ENCODE results near the gene ZDHHC8. TPM values are rescaled to one million over a fixed set of nuclear protein-coding genes. Genes with fewer than 3 reads are reported as not detected.

Gene ZDHHC8
- total RNA-seq, 1 experiment from 2014 or later, result 89.3 TPM

DNA sequence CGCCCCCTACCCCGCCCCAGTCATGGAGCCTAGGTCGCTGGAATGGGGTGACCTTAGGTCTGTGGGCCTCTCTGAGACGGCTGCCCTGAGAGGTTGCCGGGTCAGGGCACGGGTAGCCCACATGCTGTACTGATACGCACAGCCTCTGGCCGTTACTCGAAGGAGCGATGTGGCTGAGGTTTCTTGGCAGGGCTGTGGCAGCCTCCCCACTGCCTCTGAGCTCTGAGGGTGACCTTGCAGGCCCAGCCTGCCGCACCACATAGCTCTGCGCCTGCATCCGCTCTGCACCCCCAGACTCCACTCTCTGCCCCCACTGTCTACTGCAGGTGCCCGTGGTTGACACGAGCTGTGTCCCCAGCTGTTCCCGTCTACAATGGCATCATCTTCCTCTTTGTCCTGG, 7.3 kb downstream of the ZDHHC8 start:
- CTCF ChIA-PET, result no interaction called here
- Histone ChIP-seq H3K4me3 (replicated peaks in 1 of 2; ENCODE audit: low read depth in 1 of 2, low read length in 2 of 2) (no peak overlapping the region), H3K9ac (ENCODE audit: low read length) (no peak overlapping the region), H3K36me3 (ENCODE audit: control insufficient read depth in 1 of 2, insufficient read depth in 2 of 2, low read length in 2 of 2) (peaks cover 5 to 12% of the 10 kb centered on the region in 2 experiments; a peak in 2 of 4 replicates), H3K4me2 (ENCODE audit: low read length) (no peak overlapping the region), H2AFZ (ENCODE audit: low read depth, low read length, poor library complexity, severe bottlenecking) (no peak overlapping the region), H3K9me2 (ENCODE audit: insufficient read depth) (no peaks in the 10 kb centered on the region), H3K4me1 (ENCODE audit: control insufficient read depth in 1 of 2, insufficient read depth in 2 of 2, low read length in 2 of 2) (peaks cover 6 to 16% of the 10 kb centered on the region in 2 experiments; a peak in 3 of 4 replicates), H3K27ac (ENCODE audit: low read depth, low read length) (no peak overlapping the region), H3K27me3 (ENCODE audit: insufficient read depth, low read length) (no peaks in the 10 kb centered on the region), H4K20me1 (ENCODE audit: insufficient read depth) (no peaks in the 10 kb centered on the region), H3K79me2 (ENCODE audit: insufficient read depth, low read length) (peaks cover 60% of the 10 kb centered on the region), H3K9me3 (ENCODE audit: control insufficient read depth in 1 of 2, insufficient read depth in 1 of 2, low read depth in 1 of 2, low read length in 2 of 2) (no peaks in the 10 kb centered on the region)
- ATAC-seq, result no peak
- POLR2A ChIA-PET, result no interaction called here
- TF ChIP-seq, protein P1, sequence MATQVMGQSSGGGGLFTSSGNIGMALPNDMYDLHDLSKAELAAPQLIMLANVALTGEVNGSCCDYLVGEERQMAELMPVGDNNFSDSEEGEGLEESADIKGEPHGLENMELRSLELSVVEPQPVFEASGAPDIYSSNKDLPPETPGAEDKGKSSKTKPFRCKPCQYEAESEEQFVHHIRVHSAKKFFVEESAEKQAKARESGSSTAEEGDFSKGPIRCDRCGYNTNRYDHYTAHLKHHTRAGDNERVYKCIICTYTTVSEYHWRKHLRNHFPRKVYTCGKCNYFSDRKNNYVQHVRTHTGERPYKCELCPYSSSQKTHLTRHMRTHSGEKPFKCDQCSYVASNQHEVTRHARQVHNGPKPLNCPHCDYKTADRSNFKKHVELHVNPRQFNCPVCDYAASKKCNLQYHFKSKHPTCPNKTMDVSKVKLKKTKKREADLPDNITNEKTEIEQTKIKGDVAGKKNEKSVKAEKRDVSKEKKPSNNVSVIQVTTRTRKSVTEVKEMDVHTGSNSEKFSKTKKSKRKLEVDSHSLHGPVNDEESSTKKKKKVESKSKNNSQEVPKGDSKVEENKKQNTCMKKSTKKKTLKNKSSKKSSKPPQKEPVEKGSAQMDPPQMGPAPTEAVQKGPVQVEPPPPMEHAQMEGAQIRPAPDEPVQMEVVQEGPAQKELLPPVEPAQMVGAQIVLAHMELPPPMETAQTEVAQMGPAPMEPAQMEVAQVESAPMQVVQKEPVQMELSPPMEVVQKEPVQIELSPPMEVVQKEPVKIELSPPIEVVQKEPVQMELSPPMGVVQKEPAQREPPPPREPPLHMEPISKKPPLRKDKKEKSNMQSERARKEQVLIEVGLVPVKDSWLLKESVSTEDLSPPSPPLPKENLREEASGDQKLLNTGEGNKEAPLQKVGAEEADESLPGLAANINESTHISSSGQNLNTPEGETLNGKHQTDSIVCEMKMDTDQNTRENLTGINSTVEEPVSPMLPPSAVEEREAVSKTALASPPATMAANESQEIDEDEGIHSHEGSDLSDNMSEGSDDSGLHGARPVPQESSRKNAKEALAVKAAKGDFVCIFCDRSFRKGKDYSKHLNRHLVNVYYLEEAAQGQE (IDR thresholded peaks at IDR 0.05; ENCODE audit: low read depth), result no peak
- TF ChIP-seq ELF1 (IDR thresholded peaks at IDR 0.05; ENCODE audit: borderline replicate concordance, low read depth) (no peak), ZNF274 (IDR thresholded peaks at IDR 0.05; ENCODE audit: low read depth, low read length) (no peak), POLR2AphosphoS5 (IDR thresholded peaks at IDR 0.05; ENCODE audit: low read depth, low read length) (no peak), YY1 (IDR thresholded peaks at IDR 0.05; ENCODE audit: extremely low read depth, insufficient replicate concordance, low read depth, low read length) (no peak), ATF3 (IDR thresholded peaks at IDR 0.05) (no peak), MAX (IDR thresholded peaks at IDR 0.05) (no peak), CBX3 (IDR thresholded peaks at IDR 0.05; ENCODE audit: low read depth) (no peak), EGR1 (IDR thresholded peaks at IDR 0.05; ENCODE audit: low read depth) (no peak)
- TF ChIP-seq, protein P2, sequence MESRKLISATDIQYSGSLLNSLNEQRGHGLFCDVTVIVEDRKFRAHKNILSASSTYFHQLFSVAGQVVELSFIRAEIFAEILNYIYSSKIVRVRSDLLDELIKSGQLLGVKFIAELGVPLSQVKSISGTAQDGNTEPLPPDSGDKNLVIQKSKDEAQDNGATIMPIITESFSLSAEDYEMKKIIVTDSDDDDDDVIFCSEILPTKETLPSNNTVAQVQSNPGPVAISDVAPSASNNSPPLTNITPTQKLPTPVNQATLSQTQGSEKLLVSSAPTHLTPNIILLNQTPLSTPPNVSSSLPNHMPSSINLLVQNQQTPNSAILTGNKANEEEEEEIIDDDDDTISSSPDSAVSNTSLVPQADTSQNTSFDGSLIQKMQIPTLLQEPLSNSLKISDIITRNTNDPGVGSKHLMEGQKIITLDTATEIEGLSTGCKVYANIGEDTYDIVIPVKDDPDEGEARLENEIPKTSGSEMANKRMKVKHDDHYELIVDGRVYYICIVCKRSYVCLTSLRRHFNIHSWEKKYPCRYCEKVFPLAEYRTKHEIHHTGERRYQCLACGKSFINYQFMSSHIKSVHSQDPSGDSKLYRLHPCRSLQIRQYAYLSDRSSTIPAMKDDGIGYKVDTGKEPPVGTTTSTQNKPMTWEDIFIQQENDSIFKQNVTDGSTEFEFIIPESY (IDR thresholded peaks at IDR 0.05; ENCODE audit: extremely low read depth, insufficient replicate concordance, low read length), result no peak
- DNase-seq (ENCODE audit: low read depth, low spot score), result no peak
- no TSS peak for BruUV-seq (replicated peaks)
- RAD21 ChIA-PET (ENCODE audit: low non-redundant PET in 1 of 2, low total read pairs in 2 of 2, uncharacterized antibody in 2 of 2, unreplicated experiment in 2 of 2), result no interaction called here
- intact Hi-C loops (cut with micrococcal nuclease), result no loop called here

All from HCT116 (cell line).